Measurements from ENCODE around the gene MLEC. TPM values are rescaled to one million over a fixed set of nuclear protein-coding genes. Genes with fewer than 3 reads are reported as not detected.

Gene MLEC
- total and polyA plus RNA-seq, 2 of the 13 experiments (the other 11 are each of a cell fraction or from before 2014, with no cell fraction given), result 49.8 to 156 TPM

- 0 out of 2 replicates have a peak, but pooled peaks have one; percentile 21 for TF ChIP-seq ZNF276 (CRISPR knock-in tag; IDR thresholded peaks at IDR 0.05; ENCODE audit: low read depth)
- no peak for TF ChIP-seq ZNF451 (CRISPR knock-in tag; IDR thresholded peaks at IDR 0.05)
- TF ChIP-seq, protein P1, sequence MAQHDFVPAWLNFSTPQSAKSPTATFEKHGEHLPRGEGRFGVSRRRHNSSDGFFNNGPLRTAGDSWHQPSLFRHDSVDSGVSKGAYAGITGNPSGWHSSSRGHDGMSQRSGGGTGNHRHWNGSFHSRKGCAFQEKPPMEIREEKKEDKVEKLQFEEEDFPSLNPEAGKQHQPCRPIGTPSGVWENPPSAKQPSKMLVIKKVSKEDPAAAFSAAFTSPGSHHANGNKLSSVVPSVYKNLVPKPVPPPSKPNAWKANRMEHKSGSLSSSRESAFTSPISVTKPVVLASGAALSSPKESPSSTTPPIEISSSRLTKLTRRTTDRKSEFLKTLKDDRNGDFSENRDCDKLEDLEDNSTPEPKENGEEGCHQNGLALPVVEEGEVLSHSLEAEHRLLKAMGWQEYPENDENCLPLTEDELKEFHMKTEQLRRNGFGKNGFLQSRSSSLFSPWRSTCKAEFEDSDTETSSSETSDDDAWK (CRISPR knock-in tag; IDR thresholded peaks at IDR 0.05), result no peak
- peak; percentile 92 for TF ChIP-seq ZNF574 (CRISPR knock-in tag; IDR thresholded peaks at IDR 0.05)
- TF ChIP-seq, protein P2, sequence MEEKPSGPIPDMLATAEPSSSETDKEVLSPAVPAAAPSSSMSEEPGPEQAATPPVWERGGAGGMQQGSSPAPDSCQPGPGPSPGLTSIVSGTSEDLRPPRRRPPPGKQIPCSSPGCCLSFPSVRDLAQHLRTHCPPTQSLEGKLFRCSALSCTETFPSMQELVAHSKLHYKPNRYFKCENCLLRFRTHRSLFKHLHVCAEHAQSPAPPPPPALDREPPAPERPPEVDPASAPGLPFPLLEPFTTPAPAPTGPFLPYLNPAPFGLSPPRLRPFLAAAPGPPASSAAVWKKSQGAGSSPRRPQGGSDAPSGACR (CRISPR knock-in tag; IDR thresholded peaks at IDR 0.05), result no peak
- no peak for TF ChIP-seq TEAD2 (CRISPR knock-in tag; IDR thresholded peaks at IDR 0.05)
- no peak for TF ChIP-seq SETDB1 (CRISPR knock-in tag; IDR thresholded peaks at IDR 0.05; ENCODE audit: borderline replicate concordance)
- TF ChIP-seq, protein P3, sequence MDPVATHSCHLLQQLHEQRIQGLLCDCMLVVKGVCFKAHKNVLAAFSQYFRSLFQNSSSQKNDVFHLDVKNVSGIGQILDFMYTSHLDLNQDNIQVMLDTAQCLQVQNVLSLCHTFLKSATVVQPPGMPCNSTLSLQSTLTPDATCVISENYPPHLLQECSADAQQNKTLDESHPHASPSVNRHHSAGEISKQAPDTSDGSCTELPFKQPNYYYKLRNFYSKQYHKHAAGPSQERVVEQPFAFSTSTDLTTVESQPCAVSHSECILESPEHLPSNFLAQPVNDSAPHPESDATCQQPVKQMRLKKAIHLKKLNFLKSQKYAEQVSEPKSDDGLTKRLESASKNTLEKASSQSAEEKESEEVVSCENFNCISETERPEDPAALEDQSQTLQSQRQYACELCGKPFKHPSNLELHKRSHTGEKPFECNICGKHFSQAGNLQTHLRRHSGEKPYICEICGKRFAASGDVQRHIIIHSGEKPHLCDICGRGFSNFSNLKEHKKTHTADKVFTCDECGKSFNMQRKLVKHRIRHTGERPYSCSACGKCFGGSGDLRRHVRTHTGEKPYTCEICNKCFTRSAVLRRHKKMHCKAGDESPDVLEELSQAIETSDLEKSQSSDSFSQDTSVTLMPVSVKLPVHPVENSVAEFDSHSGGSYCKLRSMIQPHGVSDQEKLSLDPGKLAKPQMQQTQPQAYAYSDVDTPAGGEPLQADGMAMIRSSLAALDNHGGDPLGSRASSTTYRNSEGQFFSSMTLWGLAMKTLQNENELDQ (CRISPR knock-in tag; IDR thresholded peaks at IDR 0.05; ENCODE audit: borderline replicate concordance), result no peak
- TF ChIP-seq ELF3 (CRISPR knock-in tag; IDR thresholded peaks at IDR 0.05), result peak; percentile 32; the same call in 1 of the 2 replicates
- TF ChIP-seq TCF7L2 (IDR thresholded peaks at IDR 0.05; ENCODE audit: low read depth, low read length), result no peak
- no peak; the same call in 1 of the 2 replicates for TF ChIP-seq FOXO1 (CRISPR knock-in tag; IDR thresholded peaks at IDR 0.05)
- peak; percentile 49; the same call in 1 of the 2 replicates for TF ChIP-seq HES4 (CRISPR knock-in tag; IDR thresholded peaks at IDR 0.05; ENCODE audit: borderline replicate concordance)
- no peak for TF ChIP-seq KLF13 (CRISPR knock-in tag; IDR thresholded peaks at IDR 0.05)
- TF ChIP-seq SMARCC2 (IDR thresholded peaks at IDR 0.05), result no peak
- no peak for TF ChIP-seq ZNF781 (CRISPR knock-in tag; IDR thresholded peaks at IDR 0.05; ENCODE audit: borderline replicate concordance, not compliant biosample characterization)
- peak; percentile 80; the same call in 1 of the 2 replicates for TF ChIP-seq SNAPC2 (CRISPR knock-in tag; IDR thresholded peaks at IDR 0.05)
- TF ChIP-seq ZNF253 (CRISPR knock-in tag; IDR thresholded peaks at IDR 0.05; ENCODE audit: borderline replicate concordance), result peak; percentile 71; the same call in 1 of the 2 replicates
- no peak for TF ChIP-seq RAD51 (IDR thresholded peaks at IDR 0.05; ENCODE audit: borderline replicate concordance)
Measured at GRCh38 chr12:120686690-120687577, at the start of gene MLEC (continued).
